ENCODE data around the gene SECISBP2L. TPM values are rescaled to one million over a fixed set of nuclear protein-coding genes. Genes with fewer than 3 reads are reported as not detected.
"Not testable (repeated sequence)": the region's sequence is repeated elsewhere in the genome, so short reads cannot be mapped to it uniquely, and the experiment has no call there.

The SECISBP2L gene, protein sequence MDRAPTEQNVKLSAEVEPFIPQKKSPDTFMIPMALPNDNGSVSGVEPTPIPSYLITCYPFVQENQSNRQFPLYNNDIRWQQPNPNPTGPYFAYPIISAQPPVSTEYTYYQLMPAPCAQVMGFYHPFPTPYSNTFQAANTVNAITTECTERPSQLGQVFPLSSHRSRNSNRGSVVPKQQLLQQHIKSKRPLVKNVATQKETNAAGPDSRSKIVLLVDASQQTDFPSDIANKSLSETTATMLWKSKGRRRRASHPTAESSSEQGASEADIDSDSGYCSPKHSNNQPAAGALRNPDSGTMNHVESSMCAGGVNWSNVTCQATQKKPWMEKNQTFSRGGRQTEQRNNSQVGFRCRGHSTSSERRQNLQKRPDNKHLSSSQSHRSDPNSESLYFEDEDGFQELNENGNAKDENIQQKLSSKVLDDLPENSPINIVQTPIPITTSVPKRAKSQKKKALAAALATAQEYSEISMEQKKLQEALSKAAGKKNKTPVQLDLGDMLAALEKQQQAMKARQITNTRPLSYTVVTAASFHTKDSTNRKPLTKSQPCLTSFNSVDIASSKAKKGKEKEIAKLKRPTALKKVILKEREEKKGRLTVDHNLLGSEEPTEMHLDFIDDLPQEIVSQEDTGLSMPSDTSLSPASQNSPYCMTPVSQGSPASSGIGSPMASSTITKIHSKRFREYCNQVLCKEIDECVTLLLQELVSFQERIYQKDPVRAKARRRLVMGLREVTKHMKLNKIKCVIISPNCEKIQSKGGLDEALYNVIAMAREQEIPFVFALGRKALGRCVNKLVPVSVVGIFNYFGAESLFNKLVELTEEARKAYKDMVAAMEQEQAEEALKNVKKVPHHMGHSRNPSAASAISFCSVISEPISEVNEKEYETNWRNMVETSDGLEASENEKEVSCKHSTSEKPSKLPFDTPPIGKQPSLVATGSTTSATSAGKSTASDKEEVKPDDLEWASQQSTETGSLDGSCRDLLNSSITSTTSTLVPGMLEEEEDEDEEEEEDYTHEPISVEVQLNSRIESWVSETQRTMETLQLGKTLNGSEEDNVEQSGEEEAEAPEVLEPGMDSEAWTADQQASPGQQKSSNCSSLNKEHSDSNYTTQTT
- 31.5 TPM for polyA plus RNA-seq

- peaks cover 0 to 11% (median 0%) of the 10 kb centered on the region in 3 donors for H3K9me3 Mint-ChIP-seq
- peaks cover 26 to 32% (median 28%) of the 10 kb centered on the region in 3 donors for H3K4me1 Mint-ChIP-seq
Observed at GRCh38 chr15:49046220-49047102, at the start of gene SECISBP2L. Gene SECISBP2L (minus strand): TSS chr15:49046446. CDS start chr15:49046299, 147 bp downstream.

DNA sequence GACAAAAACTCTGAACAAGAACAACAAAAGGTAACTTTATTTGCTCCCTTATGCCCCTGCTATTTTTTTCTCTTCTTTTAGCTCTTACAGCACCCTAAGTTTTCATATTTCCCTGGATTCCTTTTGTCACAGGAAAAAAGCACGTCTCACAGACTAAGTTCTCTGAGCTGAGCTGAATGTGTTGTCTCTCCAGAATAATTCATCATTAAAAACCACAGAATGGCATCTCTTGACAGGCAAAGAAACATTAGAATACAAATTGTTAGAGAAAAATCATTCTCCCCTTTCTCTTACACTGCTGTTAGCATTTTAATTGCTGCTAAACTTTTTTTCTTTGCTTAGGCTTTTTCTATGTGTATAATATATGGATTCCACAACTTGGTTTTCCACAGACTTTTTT lies 48.7 kb upstream of the SECISBP2L start:
- Mint-ChIP-seq H3K9me3 (no peaks in the 10 kb centered on the region), H3K4me1 (no peaks in the 10 kb centered on the region), H3K27ac (no peak overlapping the region), H3K4me3 (no peak overlapping the region), H3K27me3 (no peaks in the 10 kb centered on the region), H3K36me3 (peaks cover 2% of the 10 kb centered on the region)

More at GRCh38 chr15:49046220-49047102, at the start of gene SECISBP2L:
- no peaks in the 10 kb centered on the region for H3K27me3 Mint-ChIP-seq
- peak within 1 kb of the TSS; percentile 96 to 100 (median 99) for H3K4me3 Mint-ChIP-seq
- peak within 1 kb of the TSS; percentile 97 to 100 (median 99) for H3K27ac Mint-ChIP-seq
- H3K36me3 Mint-ChIP-seq, result peaks cover 5% of the 10 kb centered on the region

DNA sequence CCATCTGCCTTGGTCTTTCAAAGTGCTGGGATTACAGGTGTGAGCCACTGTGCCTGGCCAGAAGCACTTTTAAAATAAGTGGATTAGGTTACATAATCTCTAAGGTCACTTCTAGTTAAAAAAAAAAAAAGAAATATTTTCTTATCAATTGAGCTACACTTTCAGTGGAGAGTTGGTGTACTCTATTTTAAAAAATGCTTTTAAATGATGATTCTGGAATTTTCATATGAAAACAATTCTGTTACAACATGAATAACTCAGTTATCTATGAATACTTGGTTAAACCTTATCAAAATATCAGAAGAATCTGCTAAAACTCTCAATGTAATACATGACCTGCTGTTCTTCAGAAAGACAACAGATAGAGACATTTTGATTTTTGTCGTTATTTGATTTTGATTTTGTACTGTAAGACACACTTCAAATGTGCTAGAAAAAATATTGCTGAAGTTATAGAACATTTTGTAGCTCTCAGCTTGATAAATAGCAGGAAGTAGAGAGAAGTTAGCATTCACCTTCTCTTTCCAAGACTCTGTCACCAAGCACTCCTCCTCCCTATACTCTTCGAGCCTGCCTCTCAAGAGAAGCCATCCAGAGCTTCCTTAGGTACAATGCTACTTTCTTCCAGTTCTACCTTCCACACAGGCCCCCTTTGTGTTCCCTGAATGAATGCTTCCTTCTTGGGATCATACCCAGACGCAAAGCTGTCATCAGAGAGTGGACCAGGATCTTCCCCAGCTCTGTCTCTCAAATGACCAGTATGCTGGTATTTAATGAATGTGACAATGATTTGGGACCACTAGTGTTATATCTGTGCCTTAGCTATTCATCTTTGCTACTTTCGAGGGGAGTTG lies 47.2 kb upstream of the SECISBP2L start:
- Mint-ChIP-seq H3K4me1 (no peaks in the 10 kb centered on the region), H3K36me3 (no peaks in the 10 kb centered on the region), H3K4me3 (no peak overlapping the region), H3K9me3 (no peaks in the 10 kb centered on the region), H3K27me3 (no peaks in the 10 kb centered on the region), H3K27ac (no peak overlapping the region)

GRCh38 chr15:49088996-49089395 lies 42.8 kb upstream of the SECISBP2L start:
- H3K4me1 Mint-ChIP-seq, result no peaks in the 10 kb centered on the region
- H3K27ac Mint-ChIP-seq, result peak overlapping the region in 1 of 3 donors; percentile 50
- no peak overlapping the region for H3K4me3 Mint-ChIP-seq
- no peaks in the 10 kb centered on the region for H3K27me3 Mint-ChIP-seq
- H3K9me3 Mint-ChIP-seq, result no peaks in the 10 kb centered on the region
- H3K36me3 Mint-ChIP-seq, result no peaks in the 10 kb centered on the region

DNA sequence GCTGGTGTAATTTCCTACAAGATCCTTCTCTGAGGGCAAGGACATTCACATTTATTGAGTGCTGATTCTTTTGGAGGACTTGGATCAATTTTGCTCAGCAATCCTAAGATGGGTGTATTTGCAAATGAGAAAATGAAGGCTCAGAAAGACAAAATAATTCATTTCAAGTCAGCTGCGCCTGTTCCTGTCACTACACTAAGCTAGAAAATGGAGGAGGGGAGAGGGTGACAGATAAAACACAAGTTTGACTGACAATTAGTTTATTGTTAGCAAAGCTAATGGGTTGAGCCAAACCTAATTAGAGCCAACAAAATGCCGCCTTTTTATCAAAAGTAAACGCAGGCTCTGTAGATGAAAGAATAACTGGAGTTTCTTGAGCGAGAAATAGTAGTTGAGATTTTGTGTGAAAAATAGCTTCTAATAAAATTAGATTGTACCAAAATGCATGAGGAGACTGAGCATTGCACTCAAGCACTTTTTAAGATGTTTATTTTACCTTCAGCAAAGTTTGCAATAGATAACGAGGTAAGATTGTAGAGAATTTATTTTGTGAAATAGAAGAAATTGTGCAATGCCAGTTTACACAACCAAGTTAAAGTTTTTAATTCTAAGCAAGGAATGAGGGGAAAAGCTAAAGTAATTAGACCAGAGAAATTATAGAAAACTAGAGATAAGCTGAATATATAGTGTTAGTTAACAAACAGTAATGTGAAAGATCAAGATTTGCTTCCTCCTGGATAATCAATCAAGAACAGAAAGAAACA lies 39.6 kb upstream of the SECISBP2L start:
- H3K27me3 Mint-ChIP-seq, result no peaks in the 10 kb centered on the region
- no peaks in the 10 kb centered on the region for H3K9me3 Mint-ChIP-seq
- H3K27ac Mint-ChIP-seq, result no peak overlapping the region
- no peaks in the 10 kb centered on the region for H3K36me3 Mint-ChIP-seq
- H3K4me3 Mint-ChIP-seq, result no peak overlapping the region
- no peaks in the 10 kb centered on the region for H3K4me1 Mint-ChIP-seq

GRCh38 chr15:49084285-49084570 lies 38.0 kb upstream of the SECISBP2L start:
- Mint-ChIP-seq H3K9me3 (no peaks in the 10 kb centered on the region), H3K27me3 (peaks cover 1% of the 10 kb centered on the region), H3K36me3 (no peaks in the 10 kb centered on the region), H3K4me1 (no peaks in the 10 kb centered on the region), H3K4me3 (no peak overlapping the region), H3K27ac (no peak overlapping the region)

- Mint-ChIP-seq H3K4me3 (no peak overlapping the region), H3K27ac (no peak overlapping the region), H3K9me3 (no peaks in the 10 kb centered on the region), H3K4me1 (no peaks in the 10 kb centered on the region), H3K36me3 (no peaks in the 10 kb centered on the region), H3K27me3 (peaks cover 1% of the 10 kb centered on the region)
Observed at GRCh38 chr15:49083401-49084284, 37.4 kb upstream of the SECISBP2L start.

- H3K9me3 Mint-ChIP-seq, result no peaks in the 10 kb centered on the region
- H3K27me3 Mint-ChIP-seq, result peaks cover 1% of the 10 kb centered on the region
- no peak overlapping the region for H3K27ac Mint-ChIP-seq
- H3K4me1 Mint-ChIP-seq, result no peaks in the 10 kb centered on the region
- H3K36me3 Mint-ChIP-seq, result no peaks in the 10 kb centered on the region
- H3K4me3 Mint-ChIP-seq, result no peak overlapping the region
Observed at GRCh38 chr15:49082960-49083359, 36.7 kb upstream of the SECISBP2L start.

- H3K27ac Mint-ChIP-seq, result no peak overlapping the region
- no peaks in the 10 kb centered on the region for H3K9me3 Mint-ChIP-seq
Observed at GRCh38 chr15:49079340-49080039, 33.2 kb upstream of the SECISBP2L start.

GRCh38 chr15:49075881-49076280 lies 29.6 kb upstream of the SECISBP2L start:
- Mint-ChIP-seq H3K27me3 (peaks cover 1% of the 10 kb centered on the region), H3K4me3 (no peak overlapping the region), H3K4me1 (no peaks in the 10 kb centered on the region), H3K27ac (no peak overlapping the region), H3K36me3 (peaks cover 5% of the 10 kb centered on the region), H3K9me3 (no peaks in the 10 kb centered on the region)

More at GRCh38 chr15:49079340-49080039, 33.2 kb upstream of the SECISBP2L start:
- H3K36me3 Mint-ChIP-seq, result no peaks in the 10 kb centered on the region
- no peaks in the 10 kb centered on the region for H3K4me1 Mint-ChIP-seq
- no peak overlapping the region for H3K4me3 Mint-ChIP-seq
- peaks cover 1% of the 10 kb centered on the region for H3K27me3 Mint-ChIP-seq

GRCh38 chr15:49074589-49075287 lies 28.5 kb upstream of the SECISBP2L start:
- H3K4me3 Mint-ChIP-seq, H3K4me1 Mint-ChIP-seq, H3K27ac Mint-ChIP-seq, H3K27me3 Mint-ChIP-seq, H3K9me3 Mint-ChIP-seq, H3K36me3 Mint-ChIP-seq: not testable (repeated sequence)
